SK-N-SH treated with all-trans-retinoic acid at 6 μM for 48 hours (cell line): ENCODE data around the gene SYAP1.

ENCODE experiments used
- ARNTL ChIP-seq: fragments of 450-650 bp; formaldehyde crosslinking; IDR thresholded peaks from 2 replicates; pipeline ENCODE4 v1.5.0; 2020; ENCODE audit warnings: low read depth, mild to moderate bottlenecking, moderate library complexity, borderline replicate concordance
- CREB5 ChIP-seq: fragments of 250-450 bp; sonication (Bioruptor Pico); IDR thresholded peaks from 2 replicates; pipeline ENCODE4 v1.5.1; 2020; ENCODE audit warnings: low read depth, mild to moderate bottlenecking, moderate library complexity
- CSDC2 ChIP-seq: fragments of 250-450 bp; sonication (Bioruptor Pico); IDR thresholded peaks from 2 replicates; pipeline ENCODE4 v1.5.0; 2020; ENCODE audit warnings: mild to moderate bottlenecking, moderate library complexity
- ISL1 ChIP-seq: fragments of 250-450 bp; sonication (Bioruptor Pico); IDR thresholded peaks from 2 replicates; pipeline ENCODE4 v2.1.2; 2022; ENCODE audit warnings: mild to moderate bottlenecking, moderate library complexity
- PATZ1 ChIP-seq: fragments of 250-450 bp; sonication (Bioruptor Pico); IDR thresholded peaks from 2 replicates; pipeline ENCODE4 v1.8.0; 2020; ENCODE audit warnings: mild to moderate bottlenecking, moderate library complexity, borderline replicate concordance
- PPARA ChIP-seq: fragments of 250-450 bp; sonication (Bioruptor Pico); IDR thresholded peaks from 2 replicates; pipeline ENCODE4 v1.5.0; 2020; ENCODE audit warnings: mild to moderate bottlenecking, borderline replicate concordance
- RARB ChIP-seq: fragments of 250-450 bp; sonication (Bioruptor Pico); IDR thresholded peaks from 2 replicates; pipeline ENCODE4 v1.8.0; 2021; ENCODE audit warnings: mild to moderate bottlenecking, moderate library complexity
- ZNF565 ChIP-seq: fragments of 450-650 bp; formaldehyde crosslinking; conservative IDR thresholded peaks from 2 replicates; pipeline ENCODE4 v1.5.0; 2020; ENCODE audit warnings: low read depth, mild to moderate bottlenecking, moderate library complexity

GRCh38 chrX:16786139-16786790, 66.9 kb downstream of the SYAP1 start, which contains the start of gene TXLNG:
- TF ChIP-seq ISL1 (CRISPR knock-in tag) (no peak), ZNF565 (no peak), PPARA (CRISPR knock-in tag) (no peak), CSDC2 (CRISPR knock-in tag) (no peak), PATZ1 (no peak), CREB5 (no peak), ARNTL (CRISPR knock-in tag) (no peak), RARB (no peak)
